GM23338 (cell line): ENCODE measurements around the gene ISL1. TPM values are rescaled to one million over a fixed set of nuclear protein-coding genes. Genes with fewer than 3 reads are reported as not detected.

Source experiments
- ATAC-seq: fragments of 200-7000 bp; cut with Tn5 transposase; 3 replicates; pipeline ENCODE4 v1.9.1; 2020
- DNase-seq: peaks from one replicate; pipeline ENCODE4 v3.0.0-alpha.2; 2015; ENCODE audit warnings: low spot score
- H2AFZ ChIP-seq: fragments of 200-600 bp; sonication (generic); 2 replicates; pipeline ENCODE4 v1.8.0; 2016; ENCODE audit warnings: antibody characterized with exemption, mild to moderate bottlenecking, moderate library complexity
- H3F3A ChIP-seq: fragments of 200-600 bp; sonication (generic); replicated peaks from 2 replicates; pipeline ENCODE4 v1.8.0; 2017; ENCODE audit warnings: antibody characterized with exemption, mixed run types, low read depth
- H3K27ac ChIP-seq: fragments of 200-600 bp; sonication (generic); 2 replicates; pipeline ENCODE4 v1.6.1; 2016; ENCODE audit warnings: low read depth
- H3K27me3 ChIP-seq: fragments of 200-600 bp; sonication (generic); 2 replicates; pipeline ENCODE4 v1.8.0; 2016; ENCODE audit warnings: mild to moderate bottlenecking, mixed run types, moderate library complexity; ENCODE audit not compliant: insufficient read depth
- H3K36me3 ChIP-seq: fragments of 200-600 bp; sonication (generic); 2 replicates; pipeline ENCODE4 v1.8.0; 2016; ENCODE audit warnings: mild to moderate bottlenecking; ENCODE audit not compliant: insufficient read depth
- H3K4me1 ChIP-seq: fragments of 200-600 bp; sonication (generic); 2 replicates; pipeline ENCODE4 v1.8.0; 2016; ENCODE audit warnings: mild to moderate bottlenecking, moderate library complexity; ENCODE audit not compliant: insufficient read depth
- H3K4me2 ChIP-seq: fragments of 200-600 bp; sonication (generic); 2 replicates; pipeline ENCODE4 v1.7.1; 2017; ENCODE audit warnings: mixed run types
- H3K4me3 ChIP-seq: fragments of 200-600 bp; sonication (generic); 2 replicates; pipeline ENCODE4 v1.6.1; 2016; ENCODE audit warnings: mixed run types
- H3K79me2 ChIP-seq: fragments of 200-600 bp; sonication (generic); replicated peaks from 2 replicates; pipeline ENCODE4 v1.8.0; 2017; ENCODE audit warnings: mild to moderate bottlenecking; ENCODE audit not compliant: insufficient read depth
- H3K9me2 ChIP-seq: fragments of 200-600 bp; sonication (generic); 2 replicates; pipeline ENCODE4 v1.8.0; 2017; ENCODE audit not compliant: insufficient read depth
- H4K20me1 ChIP-seq: fragments of 200-600 bp; sonication (generic); replicated peaks from 2 replicates; pipeline ENCODE4 v1.8.0; 2017; ENCODE audit warnings: mild to moderate bottlenecking; ENCODE audit not compliant: insufficient read depth
- H3K27ac Mint-ChIP-seq: 2 replicates; pipeline ENCODE4 v1.8.0; 2020; ENCODE audit warnings: inconsistent platforms, mild to moderate bottlenecking, moderate library complexity, mixed read lengths
- H3K27me3 Mint-ChIP-seq: 3 replicates; pipeline ENCODE4 v1.8.0; 2022; ENCODE audit warnings: low read depth, mild to moderate bottlenecking, moderate library complexity, mixed read lengths, inconsistent platforms; ENCODE audit not compliant: insufficient read depth, poor library complexity
- H3K36me3 Mint-ChIP-seq: 3 replicates; pipeline ENCODE4 v1.8.0; 2021; ENCODE audit warnings: low read depth, mild to moderate bottlenecking, inconsistent platforms, moderate library complexity, mixed read lengths
- H3K4me1 Mint-ChIP-seq: 3 replicates; pipeline ENCODE4 v1.8.0; 2020; ENCODE audit warnings: mild to moderate bottlenecking, inconsistent platforms, mixed read lengths
- H3K4me3 Mint-ChIP-seq: 3 replicates; pipeline ENCODE4 v1.8.0; 2021; ENCODE audit warnings: moderate library complexity, mild to moderate bottlenecking, inconsistent platforms, mixed read lengths
- H3K9me3 Mint-ChIP-seq: 3 replicates; pipeline ENCODE4 v1.8.0; 2020; ENCODE audit warnings: moderate library complexity, mild to moderate bottlenecking, inconsistent platforms, mixed read lengths
- CREB1 ChIP-seq: fragments of 250-450 bp; sonication (Bioruptor Pico); IDR thresholded peaks from 2 replicates; pipeline ENCODE4 v1.5.0; 2020; ENCODE audit warnings: low read depth, mild to moderate bottlenecking, moderate library complexity
- CTCF ChIP-seq, 2 experiments: fragments of 200-600 bp in 1 of 2; sonication (generic) in 1 of 2; conservative IDR thresholded peaks; 2 replicates each; pipeline versions ENCODE4 v1.5.1 to v1.6.1; 2016 to 2017; ENCODE audit warnings: antibody characterized with exemption in 2 of 2, low read depth in 2 of 2, mild to moderate bottlenecking in 2 of 2, moderate library complexity in 1 of 2
- ETS1 ChIP-seq: IDR thresholded peaks from 2 replicates; pipeline ENCODE4 v1.6.1; 2016; ENCODE audit warnings: antibody characterized with exemption
- EZH2 ChIP-seq: fragments of 200-600 bp; sonication (generic); IDR thresholded peaks from one replicate; pipeline ENCODE4 v1.8.0; 2017; ENCODE audit warnings: antibody characterized with exemption, mild to moderate bottlenecking, low read depth; ENCODE audit not compliant: unreplicated experiment
- EZH2phosphoT487 ChIP-seq: fragments of 200-600 bp; sonication (generic); IDR thresholded peaks from one replicate; pipeline ENCODE4 v1.8.1; 2018; ENCODE audit warnings: antibody characterized with exemption; ENCODE audit not compliant: unreplicated experiment
- NANOG ChIP-seq: IDR thresholded peaks from 2 replicates; pipeline ENCODE4 v1.6.1; 2016; ENCODE audit warnings: antibody characterized with exemption, borderline replicate concordance
- POLR2AphosphoS5 ChIP-seq: IDR thresholded peaks from 2 replicates; pipeline ENCODE4 v1.6.1; 2016; ENCODE audit warnings: antibody characterized with exemption, low read depth
- REST ChIP-seq: IDR thresholded peaks from one replicate; pipeline ENCODE4 v1.6.1; 2018; ENCODE audit warnings: antibody characterized with exemption; ENCODE audit not compliant: unreplicated experiment
- STAT1 ChIP-seq: IDR thresholded peaks from one replicate; pipeline ENCODE4 v1.6.1; 2016; ENCODE audit warnings: antibody characterized with exemption; ENCODE audit not compliant: unreplicated experiment
- ZNF114 ChIP-seq: fragments of 250-450 bp; sonication (Bioruptor Pico); IDR thresholded peaks from 2 replicates; pipeline ENCODE4 v1.5.0; 2020; ENCODE audit warnings: mild to moderate bottlenecking, moderate library complexity
- ZNF331 ChIP-seq: fragments of 250-450 bp; sonication (Bioruptor Pico); IDR thresholded peaks from 2 replicates; pipeline ENCODE4 v1.5.0; 2020; ENCODE audit warnings: low read depth, mild to moderate bottlenecking, moderate library complexity
- polyA plus RNA-seq: library from polyadenylated mRNA; unstranded; fragments of >200 nt; fragmentation: Nextera tagmentation; extraction: Ambion mirVana; gene quantifications from 2 replicates; pipeline ENCODE4 v1.2.1, GENCODE V29; 2016
- total RNA-seq: library from RNA; depleted of rRNA; stranded (reverse); fragments of >200 nt; shearing (Covaris generic); gene quantifications from 2 replicates; pipeline ENCODE4 v1.2.3, GENCODE V29; 2014

The ISL1 gene
- total and polyA plus RNA-seq, 2 experiments from 2014 or later = 0.38 to 0.55 TPM

DNA sequence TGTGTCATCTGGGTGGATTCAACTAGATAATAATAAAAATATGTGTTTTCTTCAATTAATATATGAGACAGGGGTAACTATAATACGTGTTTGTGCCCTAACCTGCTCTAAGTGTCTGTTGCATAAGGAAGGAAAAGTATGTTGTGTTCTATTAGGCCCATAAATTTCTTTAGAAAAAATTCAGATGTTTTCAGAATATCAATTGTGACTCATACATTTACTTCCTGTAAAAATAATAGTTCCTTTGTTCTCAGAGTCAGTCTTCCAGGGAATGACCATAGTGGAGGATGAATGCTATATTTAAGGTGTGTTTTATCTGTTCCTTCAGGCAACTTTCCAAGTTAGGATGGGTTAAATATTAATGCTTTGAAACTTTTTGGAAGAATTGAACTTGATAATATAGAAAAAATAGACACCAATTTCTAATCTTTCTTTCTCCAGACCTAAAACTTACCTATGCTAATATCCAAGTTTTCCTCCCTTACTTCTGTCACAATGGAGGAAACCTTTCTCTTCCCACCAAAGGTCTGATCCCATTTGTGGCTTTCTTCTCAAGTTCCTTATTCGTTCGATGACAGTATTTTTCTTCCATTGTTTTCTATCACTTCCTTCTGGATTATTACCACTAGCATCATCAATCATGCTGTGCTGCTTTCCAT, 49.9 kb downstream of the ISL1 start (continued):
- TF ChIP-seq ETS1 = no peak
- no peak for TF ChIP-seq CTCF (conservative IDR thresholded peaks at IDR 0.05; ENCODE audit: low read depth in 2 of 2)

- no peak overlapping the region for H2AFZ ChIP-seq
- no peak overlapping the region for H3K27ac Mint-ChIP-seq
- no peaks in the 10 kb centered on the region for H3K79me2 ChIP-seq
- H3K36me3 Mint-ChIP-seq = no peaks in the 10 kb centered on the region
- DNase-seq (no peak), ATAC-seq (no peak)
- no peak overlapping the region for H3K4me2 ChIP-seq
- no peaks in the 10 kb centered on the region for H3K27me3 Mint-ChIP-seq
- H3K27me3 ChIP-seq = no peaks in the 10 kb centered on the region
- H3K9me3 Mint-ChIP-seq = no peaks in the 10 kb centered on the region
- H3K4me1 ChIP-seq = no peaks in the 10 kb centered on the region
- H3K9me2 ChIP-seq = no peaks in the 10 kb centered on the region
- H4K20me1 ChIP-seq = no peaks in the 10 kb centered on the region
- H3K4me3 ChIP-seq = no peak overlapping the region
- H3F3A ChIP-seq = no peaks in the 10 kb centered on the region
- no peaks in the 10 kb centered on the region for H3K4me1 Mint-ChIP-seq
- H3K27ac ChIP-seq = no peak overlapping the region
- no peak overlapping the region for H3K4me3 Mint-ChIP-seq
- no peaks in the 10 kb centered on the region for H3K36me3 ChIP-seq
- TF ChIP-seq POLR2AphosphoS5 = no peak
- no peak for TF ChIP-seq ZNF114 (CRISPR knock-in tag)
- TF ChIP-seq EZH2 = no peak
- no peak for TF ChIP-seq ZNF331
- no peak for TF ChIP-seq NANOG
- no peak for TF ChIP-seq CREB1
- TF ChIP-seq EZH2phosphoT487 = no peak
- TF ChIP-seq ETS1 = no peak
- no peak for TF ChIP-seq STAT1
- TF ChIP-seq REST = no peak
These were observed 56.0 kb downstream of the ISL1 start for GRCh38 chr5:51439232-51439631.
